Caki2 (cell line): ENCODE data around the gene SLC17A9. TPM values are rescaled to one million over a fixed set of nuclear protein-coding genes. Genes with fewer than 3 reads are reported as not detected.

Experiments
- DNase-seq: peaks from one replicate; pipeline ENCODE4 v3.0.0-alpha.2; 2015; ENCODE audit warnings: low read depth
- in situ Hi-C: cut with HindIII; loops from 2 replicates; pipeline ENCODE4 v1.10.0; 2016; ENCODE audit warnings: low sequenced_read_pairs, low pct_unique_long_range_greater_than_20kb, mixed read lengths
- total RNA-seq: library from RNA; depleted of rRNA; stranded (reverse); fragments of >200 nt; shearing (Covaris generic); gene quantifications from 2 replicates; pipeline ENCODE4 v1.2.3, GENCODE V29; 2014; ENCODE audit warnings: low replicate concordance

The SLC17A9 gene
- total RNA-seq, 1 experiment from 2014 or later = 5.5 TPM

GRCh38 chr20:62972845-62973745, 20.6 kb downstream of the SLC17A9 start:
- in situ Hi-C loops = no loop called here

GRCh38 chr20:62975251-62975760, 22.8 kb downstream of the SLC17A9 start:
- no peak for DNase-seq
- in situ Hi-C loops = no loop called here

More at GRCh38 chr20:62972845-62973745, 20.6 kb downstream of the SLC17A9 start:
- DNase-seq = no peak

DNA sequence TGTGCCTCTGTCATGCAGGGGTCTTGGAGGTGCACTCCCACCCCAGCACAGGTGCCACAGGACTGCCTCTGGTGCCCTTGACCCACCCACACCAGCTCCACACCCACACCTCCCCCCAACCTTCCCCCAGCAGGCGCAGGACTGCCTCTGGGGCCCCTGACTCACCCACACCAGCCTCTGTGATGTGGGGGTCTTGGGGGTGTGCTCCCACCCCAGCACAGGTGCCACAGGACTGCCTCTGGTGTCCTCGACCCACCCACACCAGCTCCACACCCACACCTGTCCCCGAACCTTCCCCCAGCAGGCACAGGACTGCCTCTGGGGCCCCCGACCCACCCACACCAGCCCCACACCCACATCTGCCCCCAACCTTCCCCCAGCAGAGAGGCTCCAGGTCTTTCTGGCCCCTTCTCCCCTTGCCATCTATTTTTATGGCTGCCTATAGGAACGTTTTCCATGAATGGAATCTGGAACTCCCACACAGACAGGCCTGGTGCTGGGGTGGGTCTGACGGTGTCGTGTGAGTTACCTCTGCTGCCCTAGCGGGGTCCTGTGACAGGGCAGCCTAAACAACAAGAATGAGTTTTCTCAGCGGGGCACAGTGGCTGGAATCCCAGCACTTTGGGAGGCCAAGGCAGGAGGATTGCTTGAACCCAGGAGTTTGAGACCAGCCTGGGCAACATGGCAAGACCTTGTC, 23.5 kb downstream of the SLC17A9 start:
- no peak for DNase-seq
- in situ Hi-C loops = no loop called here

GRCh38 chr20:62976886-62977285, 24.4 kb downstream of the SLC17A9 start:
- in situ Hi-C loops = no loop called here
- no peak for DNase-seq

GRCh38 chr20:62977613-62978560, 25.4 kb downstream of the SLC17A9 start:
- in situ Hi-C loops = no loop called here

GRCh38 chr20:62978561-62978943, 26.0 kb downstream of the SLC17A9 start:
- DNase-seq = no peak
- in situ Hi-C loops = no loop called here

More at GRCh38 chr20:62977613-62978560, 25.4 kb downstream of the SLC17A9 start:
- peak; percentile 72 for DNase-seq

DNA sequence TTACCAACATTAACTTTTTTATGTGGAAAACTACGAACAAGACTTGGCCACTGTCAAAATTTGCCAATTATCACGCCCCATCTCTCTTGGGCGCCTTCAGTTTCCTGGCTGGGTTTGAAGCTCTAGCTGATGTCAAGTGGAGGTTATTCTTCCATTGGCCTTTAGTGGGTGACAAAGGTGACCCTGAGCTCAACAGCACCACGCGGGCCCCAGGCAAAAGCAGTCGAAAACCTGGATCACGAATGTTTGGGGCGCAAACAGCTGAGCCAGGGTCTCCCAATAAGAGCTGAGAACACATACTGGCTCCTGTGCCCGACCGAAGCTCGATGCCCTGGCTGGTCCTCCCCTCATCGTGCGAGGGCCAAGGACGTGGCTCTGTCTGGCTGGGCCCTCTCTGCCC, 26.8 kb downstream of the SLC17A9 start:
- no peak for DNase-seq
- in situ Hi-C loops = no loop called here

DNA sequence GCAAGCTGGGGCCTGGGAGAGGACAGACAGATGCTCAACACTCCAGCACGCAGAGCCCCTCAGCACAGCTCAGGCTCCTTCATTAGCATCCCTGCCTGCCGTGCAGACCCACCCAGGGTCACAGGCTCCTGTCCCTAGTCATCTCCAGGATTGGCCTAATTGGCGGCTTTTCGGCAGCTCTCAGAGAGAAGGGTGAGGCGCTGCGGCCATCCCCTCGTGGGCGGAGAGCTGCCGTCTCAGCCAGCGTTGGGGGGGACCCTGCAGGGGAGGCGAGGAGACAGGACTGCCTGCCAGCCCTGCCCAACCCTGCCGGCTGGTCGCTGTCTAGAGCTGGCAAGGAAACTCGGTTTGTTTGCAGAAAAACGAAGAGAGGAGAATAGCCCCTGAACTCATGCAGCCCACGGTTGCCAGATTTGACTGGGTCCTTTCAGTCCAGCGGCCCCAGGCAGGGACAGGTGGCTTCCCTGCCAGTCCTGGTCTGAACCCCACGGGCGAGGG, 27.4 kb downstream of the SLC17A9 start:
- in situ Hi-C loops = no loop called here
- no peak for DNase-seq

GRCh38 chr20:62980380-62980960, 28.0 kb downstream of the SLC17A9 start:
- DNase-seq = no peak
- in situ Hi-C loops = no loop called here

DNA sequence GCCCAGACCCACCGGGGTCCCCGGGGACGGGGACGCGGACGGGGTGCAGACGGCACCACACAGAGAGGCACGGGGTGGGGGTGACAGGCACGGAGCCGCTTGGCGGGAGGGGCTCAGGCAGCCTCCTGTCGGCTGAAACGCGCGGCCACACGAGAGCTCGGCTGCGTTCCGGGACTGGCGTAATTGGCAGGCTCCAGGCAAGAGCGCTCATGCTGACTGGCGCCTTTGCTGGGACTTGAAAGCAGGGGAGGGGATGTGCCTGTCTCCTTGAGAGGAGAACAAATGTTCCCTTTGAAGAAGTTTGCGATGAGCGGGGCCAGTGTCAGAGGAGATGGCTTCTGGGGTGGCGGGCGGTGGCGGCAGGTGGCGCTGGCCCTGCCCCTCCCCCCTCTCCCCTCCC, 28.5 kb downstream of the SLC17A9 start:
- in situ Hi-C loops = no loop called here
- DNase-seq = no peak

DNA sequence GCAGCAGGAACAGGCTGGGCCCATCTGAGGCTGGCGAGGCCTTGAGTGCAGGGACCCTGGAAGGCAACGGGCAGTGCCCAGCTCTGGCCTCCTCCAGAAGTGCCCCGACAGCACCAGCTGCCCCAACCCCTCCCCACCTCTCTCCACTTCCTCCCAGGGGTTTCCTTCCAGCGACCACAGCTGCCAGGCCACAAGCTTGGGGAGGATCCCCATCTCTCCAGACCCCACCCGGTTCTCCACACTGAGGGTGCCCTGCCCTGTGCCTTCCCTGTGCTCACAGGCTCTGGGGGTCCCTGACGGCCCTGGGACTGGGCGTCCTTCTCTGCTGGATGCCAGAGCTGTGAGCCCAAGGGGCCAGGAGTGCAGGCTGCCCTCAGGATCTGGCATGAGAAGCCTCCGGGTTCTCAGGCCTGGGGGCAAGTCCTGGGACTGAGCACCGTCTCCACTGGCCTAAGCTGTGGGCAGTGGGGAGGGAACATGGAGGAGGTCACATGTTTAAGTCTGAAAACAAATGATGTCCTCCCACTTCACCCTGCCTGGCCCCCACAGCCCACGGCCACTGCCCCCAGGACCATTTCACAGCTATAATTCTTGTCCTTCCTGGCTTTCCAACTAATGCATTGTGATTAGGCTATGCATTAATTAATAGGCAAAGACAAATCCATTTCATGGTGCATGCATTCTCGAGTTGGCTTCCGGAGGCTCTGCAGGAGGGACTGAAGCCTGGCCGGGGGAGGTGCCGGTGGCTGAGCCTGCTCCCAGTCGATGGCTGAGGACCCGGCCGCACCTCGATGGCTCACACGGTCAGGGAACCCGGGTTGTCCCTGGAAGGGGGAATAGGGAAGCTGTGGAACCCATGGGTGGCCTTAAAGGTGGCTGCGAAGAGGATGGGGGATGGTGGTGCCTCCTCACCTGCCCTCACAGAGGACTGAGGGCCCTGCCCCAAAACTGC, 29.9 kb downstream of the SLC17A9 start:
- in situ Hi-C loops = no loop called here
- no peak for DNase-seq

- no peak for DNase-seq
Measured at GRCh38 chr20:62983210-62983609, 30.7 kb downstream of the SLC17A9 start.

DNA sequence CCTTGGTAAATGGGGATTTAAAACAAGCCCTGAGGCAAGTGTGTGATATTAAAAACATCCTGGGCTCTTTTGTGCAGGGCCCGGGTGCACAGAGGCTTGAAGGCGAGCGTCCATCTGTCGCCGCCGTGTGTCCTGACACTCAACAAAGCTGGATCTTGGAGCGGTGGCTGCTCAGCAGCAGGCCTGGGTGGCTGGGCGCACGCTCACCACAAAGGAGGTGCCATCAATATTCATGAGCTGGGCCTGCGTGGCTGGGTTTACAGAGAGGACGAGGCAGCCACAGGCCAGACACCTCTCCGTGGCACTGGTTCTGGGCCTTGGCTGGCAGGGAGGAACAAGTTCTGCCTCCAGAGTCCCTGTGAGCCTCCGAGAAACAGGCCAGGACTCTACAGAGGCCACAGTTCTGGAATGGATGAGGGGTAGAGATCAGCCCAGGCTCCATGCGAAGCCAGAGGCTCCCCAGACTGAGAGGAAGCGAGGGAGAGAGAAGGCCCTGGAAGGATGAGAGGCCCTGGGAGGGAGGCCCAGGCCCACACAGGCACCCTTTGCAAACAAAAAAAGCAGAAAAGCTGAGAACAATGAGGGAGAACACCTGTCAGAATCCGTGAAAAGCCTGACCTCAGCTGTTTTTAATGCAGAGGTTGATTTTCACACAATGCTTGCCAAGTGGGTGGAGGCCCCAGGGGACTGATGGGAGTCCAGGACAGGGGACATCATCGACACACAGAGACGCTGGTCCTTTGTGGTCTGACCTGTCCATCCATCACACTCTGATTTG, 32.3 kb downstream of the SLC17A9 start:
- no peak for DNase-seq
- in situ Hi-C loops = no loop called here

More at GRCh38 chr20:62983210-62983609, 30.7 kb downstream of the SLC17A9 start:
- in situ Hi-C loops = no loop called here

GRCh38 chr20:62985444-62985778, 32.9 kb downstream of the SLC17A9 start:
- in situ Hi-C loops = no loop called here

GRCh38 chr20:62986257-62986800, 33.8 kb downstream of the SLC17A9 start:
- DNase-seq = no peak
- in situ Hi-C loops = no loop called here

More at GRCh38 chr20:62985444-62985778, 32.9 kb downstream of the SLC17A9 start:
- no peak for DNase-seq

DNA sequence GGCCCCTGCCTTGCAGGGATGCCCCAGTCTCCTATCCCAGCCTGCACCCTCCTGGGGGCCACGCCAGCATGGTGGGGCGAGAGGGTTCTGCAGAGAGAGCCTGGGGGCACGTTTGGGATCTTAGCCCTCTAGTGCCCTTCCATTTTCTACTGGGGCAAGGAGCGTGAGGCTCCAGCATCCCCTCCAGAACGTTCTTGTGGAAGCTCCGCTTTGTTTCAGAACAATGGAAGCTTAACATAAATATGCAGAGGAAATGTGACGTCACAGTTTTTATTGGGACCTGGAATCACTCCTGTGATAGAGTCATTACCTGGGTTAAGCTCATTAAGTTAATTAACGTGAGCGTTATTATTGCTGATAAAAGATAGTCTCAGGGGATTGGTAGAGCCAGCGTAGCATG, 34.6 kb downstream of the SLC17A9 start:
- DNase-seq = no peak
- in situ Hi-C loops = no loop called here
